K562 (cell line): Measurements from ENCODE around the gene THYN1.

ENCODE experiments used
- CCAR2 ChIP-seq: fragments of 200-400 bp; formaldehyde crosslinking; IDR thresholded peaks from 2 replicates; pipeline ENCODE4 v1.6.1; 2017; ENCODE audit warnings: mild to moderate bottlenecking, low read depth, low read length
- CSDE1 ChIP-seq, 2 experiments: fragments of 450-650 bp; IDR thresholded peaks; 2 replicates each; pipeline ENCODE4 v1.6.1; 2016; ENCODE audit warnings: mild to moderate bottlenecking in 1 of 2
- FUS ChIP-seq: fragments of 200-400 bp; formaldehyde crosslinking; optimal IDR thresholded peaks from 2 replicates; pipeline ENCODE3; 2017; ENCODE audit warnings: low read depth, low read length
- MAFF ChIP-seq: IDR thresholded peaks from 2 replicates; pipeline ENCODE4 v1.6.1; 2012; ENCODE audit warnings: low read length, improper control_type of control experiment
- POLR2A ChIP-seq: fragments of 450-650 bp; conservative IDR thresholded peaks from 2 replicates; pipeline ENCODE4 v1.6.1; 2016
- SRF ChIP-seq, 2 experiments: fragments of 250-450, 450-650 bp in 1 of 2; sonication (Bioruptor Pico) in 1 of 2; sonication (generic) in 1 of 2; formaldehyde crosslinking; IDR thresholded peaks; 2 replicates each; pipeline versions ENCODE4 v1.5.0 to v1.5.1; 2020 to 2022; ENCODE audit warnings: mild to moderate bottlenecking in 1 of 2, missing genetic modification reagents in 1 of 2
- ZNF655 ChIP-seq: fragments of 250-450 bp; sonication (Bioruptor Pico); IDR thresholded peaks from 2 replicates; pipeline ENCODE4 v1.5.0; 2021

GRCh38 chr11:134216816-134217215 lies 36.3 kb downstream of the THYN1 start:
- TF ChIP-seq CSDE1 (IDR thresholded peaks at IDR 0.05) (no peak), CCAR2 (no peak), SRF (CRISPR knock-in tag; IDR thresholded peaks at IDR 0.05) (no peak), FUS (no peak), ZNF655 (CRISPR knock-in tag) (no peak), POLR2A (no peak), MAFF (no peak)
